HG02852 (cell line): ENCODE measurements around the gene CPT1A.

ENCODE experiments used
- ATAC-seq: cut with Tn5 transposase; IDR thresholded peaks from one replicate; pipeline ENCODE4 v1.9.1; 2021; ENCODE audit warnings: mild to moderate bottlenecking, moderate library complexity; ENCODE audit not compliant: unreplicated experiment

Gene CPT1A

DNA sequence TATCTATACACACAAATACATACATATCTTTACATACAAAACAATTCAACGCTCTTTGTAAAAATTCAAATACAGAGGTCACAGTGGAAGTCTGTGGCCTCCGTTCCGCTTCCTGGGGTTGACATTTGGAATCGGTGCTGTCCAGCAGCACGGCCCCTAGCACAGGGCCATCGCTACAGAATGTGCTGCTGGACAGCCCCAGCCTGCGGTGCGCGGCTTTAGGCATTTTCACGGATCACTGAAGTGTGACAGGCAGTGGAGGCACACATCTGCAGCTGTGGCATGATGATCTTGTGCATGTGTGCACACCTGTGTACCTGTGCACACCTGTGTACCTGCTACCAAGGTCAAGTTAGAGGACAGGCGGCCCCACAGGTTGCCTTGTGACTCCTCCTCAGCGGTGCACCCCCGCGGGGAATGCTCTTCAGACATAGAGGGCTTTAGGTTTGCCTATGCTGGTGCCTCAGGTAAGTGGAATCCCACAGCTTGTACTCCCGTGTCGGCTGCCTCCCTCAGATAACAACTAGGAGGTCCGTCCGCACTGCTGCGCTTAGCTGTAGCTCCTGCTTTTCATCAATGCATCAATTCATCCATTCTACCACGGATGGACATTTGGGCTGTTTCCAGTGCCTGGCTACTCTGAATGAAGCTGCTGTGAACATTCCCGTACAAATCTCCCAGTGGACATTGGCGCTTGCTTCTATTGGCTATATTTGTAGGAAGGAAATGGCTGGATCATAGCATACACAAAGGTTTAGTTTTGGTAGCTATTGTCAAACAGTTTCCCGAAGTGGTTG, 127.5 kb downstream of the CPT1A start:
- no peak for ATAC-seq

DNA sequence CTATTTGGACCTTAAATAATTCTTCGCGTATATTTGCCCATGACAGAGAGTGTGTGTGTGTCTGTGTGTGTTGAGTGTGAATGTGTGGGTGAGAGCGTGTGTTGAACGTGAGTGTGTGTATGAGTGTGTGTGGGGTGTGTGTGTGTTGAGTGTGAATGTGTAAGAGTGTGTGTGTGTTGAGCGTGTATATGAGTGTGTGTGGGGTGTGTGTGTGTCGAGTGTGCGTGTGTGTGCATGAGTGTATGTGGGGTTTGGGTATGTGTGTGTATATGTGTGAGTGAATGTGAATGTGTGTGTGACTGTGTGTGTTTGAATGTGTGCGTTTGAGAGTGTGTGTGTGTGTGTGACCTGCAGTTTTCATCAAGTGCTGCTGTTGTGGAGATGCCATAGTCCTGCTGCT, 130.6 kb downstream of the CPT1A start:
- no peak for ATAC-seq

DNA sequence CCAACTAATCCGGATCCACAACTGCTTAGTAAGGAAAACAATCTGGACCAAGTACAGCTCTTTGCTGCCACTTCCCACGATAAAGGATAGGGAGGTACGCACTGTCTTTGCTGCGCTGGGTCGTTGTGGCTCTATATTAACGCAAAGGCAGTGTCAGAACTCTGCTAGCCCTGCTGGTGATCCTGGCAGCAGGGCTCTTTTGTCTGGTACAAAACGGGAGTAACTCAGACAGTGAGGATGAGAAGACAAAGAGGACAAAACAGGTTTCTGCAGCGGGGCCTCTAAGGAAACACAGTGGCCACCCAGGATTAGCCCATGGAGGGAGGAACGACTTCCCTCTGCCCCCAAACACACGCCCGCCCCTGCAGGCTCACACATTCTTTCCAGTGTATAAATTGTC, 131.3 kb downstream of the CPT1A start:
- no peak for ATAC-seq

DNA sequence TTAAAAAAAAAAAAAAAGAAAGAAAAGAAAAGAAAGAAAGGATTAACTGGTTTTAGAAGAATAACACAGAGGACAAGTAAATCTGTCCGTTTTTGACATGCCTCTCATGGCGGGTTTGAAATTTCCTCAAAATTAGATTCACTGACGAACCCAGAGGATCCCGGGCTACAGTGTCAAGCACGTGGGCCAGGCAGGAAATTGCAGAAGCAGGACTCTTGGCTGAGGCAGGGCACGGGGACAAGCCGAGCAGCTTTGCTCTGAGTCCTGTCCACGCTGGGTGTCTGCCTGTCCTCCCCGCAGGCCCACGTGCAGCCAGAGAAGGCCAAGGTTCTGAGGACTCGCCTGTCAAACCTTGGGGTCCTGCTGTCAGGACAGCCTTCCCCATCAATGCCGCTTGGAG, 132.7 kb downstream of the CPT1A start:
- no peak for ATAC-seq

DNA sequence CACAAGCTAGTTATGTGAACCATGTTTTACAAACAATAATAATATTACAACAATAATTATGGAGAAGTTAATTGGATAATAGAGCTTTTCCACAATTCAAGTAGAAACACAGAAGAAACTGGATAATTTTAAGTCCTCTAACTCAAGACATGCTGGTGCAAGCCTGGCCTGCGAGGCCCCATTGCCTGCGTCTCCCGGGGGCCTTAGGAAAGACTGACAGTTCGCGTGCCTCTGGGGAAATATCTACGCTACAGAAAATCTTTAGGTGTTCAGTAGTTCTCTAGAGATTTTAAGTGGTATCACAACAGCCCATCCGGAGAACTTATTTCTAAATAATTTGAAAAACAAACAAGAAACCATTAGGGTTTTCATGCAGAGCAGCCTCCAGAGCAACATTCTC, 134.2 kb downstream of the CPT1A start:
- ATAC-seq: no peak

DNA sequence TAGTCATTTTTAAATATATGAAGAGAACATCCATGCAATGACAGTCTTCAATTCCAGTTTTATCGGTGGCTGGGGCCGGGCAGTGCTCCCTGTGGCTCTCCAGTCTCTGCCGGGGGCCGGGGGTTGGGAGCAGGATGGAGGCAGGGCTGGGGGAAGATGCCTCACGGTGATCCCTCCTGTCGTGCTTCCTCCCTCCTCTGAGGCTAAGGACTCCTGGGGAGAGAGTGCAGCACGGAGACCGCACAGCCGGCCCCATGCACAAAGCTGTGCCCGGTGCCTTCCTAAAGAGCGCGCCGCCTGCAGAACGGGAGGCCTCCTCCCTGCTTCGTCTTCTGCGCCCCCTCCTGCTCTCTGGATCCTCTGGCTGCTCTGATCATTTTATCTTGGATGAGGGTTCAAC, 136.8 kb downstream of the CPT1A start:
- no peak for ATAC-seq
